Epithelial cell of prostate (primary cell): ENCODE data around the gene B4GALT6.

ENCODE experiments used
- DNase-seq: peaks from one replicate; pipeline ENCODE4 v3.0.0-alpha.2; 2011; ENCODE audit warnings: low read depth, low spot score
- H3K27ac ChIP-seq: fragments of 450-650 bp; 2 replicates; pipeline ENCODE4 v1.5.1; 2017; ENCODE audit warnings: mild to moderate bottlenecking

The B4GALT6 gene

GRCh38 chr18:31695989-31696388 lies 11.6 kb upstream of the B4GALT6 start:
- no peak for DNase-seq
- H3K27ac ChIP-seq = no peak overlapping the region

DNA sequence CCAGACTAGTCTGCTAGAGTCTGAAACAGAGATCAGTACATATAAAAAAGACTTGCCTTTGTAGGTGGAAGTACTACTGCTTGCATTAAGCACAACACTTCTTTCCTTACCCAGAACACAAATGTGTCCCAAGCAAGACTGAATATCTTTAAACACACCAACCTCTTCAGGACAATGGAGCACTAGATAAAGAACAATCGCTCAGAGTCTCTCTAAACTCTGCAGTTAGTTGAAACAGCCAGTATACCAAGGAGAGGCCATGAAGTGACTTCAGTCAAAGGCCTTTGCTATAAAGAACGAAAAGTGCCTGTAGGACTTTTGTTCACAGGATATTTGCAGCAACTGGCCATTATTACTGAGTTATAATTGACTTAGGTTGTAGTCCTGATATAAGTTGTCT lies 9.9 kb upstream of the B4GALT6 start:
- no peak for DNase-seq
- H3K27ac ChIP-seq = no peak overlapping the region

GRCh38 chr18:31688606-31689005 lies 4.2 kb upstream of the B4GALT6 start:
- no peak for DNase-seq
- H3K27ac ChIP-seq = no peak overlapping the region

DNA sequence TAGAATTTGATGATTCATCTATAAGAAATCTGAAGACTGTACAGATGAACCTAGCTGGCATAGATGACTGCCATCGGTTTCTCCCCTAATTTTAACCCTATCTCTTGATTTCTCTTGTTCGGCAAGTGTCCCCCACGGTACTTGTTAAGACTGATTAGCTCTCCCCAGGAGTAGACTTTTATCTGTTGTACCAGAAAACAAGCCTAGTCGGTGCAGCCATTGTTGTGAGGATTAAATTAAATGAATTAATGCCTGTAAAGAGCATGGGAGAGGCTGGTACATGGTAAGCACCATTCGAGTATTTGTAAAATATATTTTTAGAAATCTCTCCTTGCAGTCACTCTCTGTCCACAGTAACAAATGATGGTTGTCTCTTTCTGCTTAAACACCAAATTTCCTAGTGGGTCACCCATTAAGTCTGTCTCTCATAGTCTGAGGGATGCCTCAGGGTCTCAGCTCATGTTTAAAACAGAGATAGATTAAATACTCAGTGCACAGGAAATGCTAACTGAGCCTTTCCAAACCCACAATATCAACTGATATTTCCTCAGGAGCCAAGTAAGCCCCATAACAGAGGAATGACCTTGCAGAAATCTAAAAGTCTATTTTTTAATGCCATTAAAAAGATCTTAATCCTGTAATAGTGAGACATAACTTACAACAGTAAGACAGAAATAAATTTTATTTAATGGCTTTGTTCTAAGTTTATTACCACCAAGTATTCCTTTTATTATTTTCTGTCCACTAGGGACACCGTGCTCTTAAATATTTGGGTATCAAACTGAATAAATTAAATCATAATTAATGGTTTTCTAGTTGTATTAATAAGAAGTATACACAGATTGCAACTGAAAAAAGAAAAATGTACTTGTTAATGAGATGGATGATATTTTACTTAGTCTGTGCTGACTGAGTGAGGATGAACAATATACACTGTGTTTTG lies 2.9 kb upstream of the B4GALT6 start:
- H3K27ac ChIP-seq = no peak overlapping the region
- no peak for DNase-seq

DNA sequence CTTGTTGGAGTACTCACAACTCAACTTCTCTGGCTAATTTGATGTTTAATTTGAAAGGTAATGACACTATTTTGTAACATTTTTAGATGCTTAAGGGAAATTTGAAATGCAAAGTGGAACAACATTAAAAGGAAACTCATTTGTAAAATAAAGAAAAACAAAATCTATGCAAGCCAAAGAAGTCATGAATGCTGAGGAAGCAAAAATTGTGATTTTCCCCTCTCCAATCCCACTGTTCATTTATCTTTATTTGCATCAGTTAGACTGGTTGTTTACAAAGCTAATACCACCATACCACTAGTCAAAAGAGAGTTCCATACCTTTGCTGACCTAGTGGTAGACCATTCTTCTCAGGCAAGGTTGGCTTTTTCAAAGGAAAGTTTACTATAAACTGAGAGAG lies 2.2 kb upstream of the B4GALT6 start:
- no peak for DNase-seq

DNA sequence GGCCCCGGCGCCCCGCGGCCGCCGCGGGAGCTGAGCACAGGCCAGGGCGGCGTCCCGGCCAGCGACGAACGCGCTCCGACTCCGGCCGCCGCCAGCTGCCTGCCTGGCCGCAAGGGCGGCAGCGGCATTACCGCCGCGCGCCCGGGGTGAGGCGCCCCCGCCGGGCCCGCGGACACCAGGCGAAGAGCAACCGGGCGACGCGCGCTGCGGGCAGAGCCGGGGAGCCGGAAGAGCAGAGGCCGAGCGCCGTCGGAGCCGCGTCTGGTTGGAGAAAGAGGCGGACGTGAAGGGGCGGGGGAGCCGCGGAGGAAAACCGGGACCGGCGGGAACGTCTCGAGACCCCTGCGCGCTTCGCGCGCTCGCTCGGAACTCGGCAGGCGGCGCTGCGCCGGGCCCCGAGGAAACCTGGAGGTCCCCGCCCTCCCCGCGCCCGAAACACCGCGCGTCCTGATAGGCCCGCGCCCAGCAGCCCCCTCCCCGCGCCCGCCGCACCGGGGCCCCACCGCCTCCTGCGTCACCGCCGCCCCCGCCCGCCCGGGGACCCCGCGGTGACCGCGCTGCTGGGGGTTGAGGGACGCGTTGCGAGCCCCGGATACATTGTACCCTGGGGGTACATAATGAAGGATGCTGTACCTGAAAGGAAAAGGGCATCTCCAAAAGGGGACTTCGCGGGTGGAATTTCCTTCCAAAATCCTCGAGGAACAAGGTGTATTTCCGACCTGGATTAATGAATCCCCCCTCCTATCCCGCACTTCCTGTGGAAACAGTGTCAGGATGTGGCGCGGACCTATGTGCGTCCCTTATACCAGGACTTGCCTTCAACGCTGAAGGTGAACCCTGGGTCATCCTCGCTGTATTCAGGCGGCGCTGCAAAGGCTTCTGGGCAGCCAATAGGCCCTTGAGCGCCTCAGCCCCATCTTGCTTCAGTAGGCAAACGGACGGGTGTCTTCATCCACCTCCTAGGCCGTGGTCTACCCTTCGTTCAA lies 1.0 kb upstream of the B4GALT6 start:
- DNase-seq = no peak
- H3K27ac ChIP-seq = peak overlapping the region; percentile 62

More for the DNA sequence above, 2.2 kb upstream of the B4GALT6 start:
- H3K27ac ChIP-seq = no peak overlapping the region

DNA sequence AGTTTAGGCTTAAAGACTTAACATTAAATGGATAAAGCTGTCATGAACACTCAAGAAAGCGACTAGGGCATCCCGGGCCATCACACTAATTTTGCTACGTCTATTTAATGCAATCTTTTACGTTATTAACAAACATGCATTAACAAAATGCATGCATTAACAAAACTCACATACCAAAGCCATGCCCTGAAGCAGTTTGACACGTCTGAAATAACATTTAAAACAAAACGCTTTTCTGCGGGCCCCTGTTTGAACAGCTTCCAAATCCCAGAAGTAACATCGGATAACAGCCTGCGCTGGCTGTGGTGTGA lies 458 bp downstream of the B4GALT6 start:
- no peak for DNase-seq
- H3K27ac ChIP-seq = peak overlapping the region; percentile 62

DNA sequence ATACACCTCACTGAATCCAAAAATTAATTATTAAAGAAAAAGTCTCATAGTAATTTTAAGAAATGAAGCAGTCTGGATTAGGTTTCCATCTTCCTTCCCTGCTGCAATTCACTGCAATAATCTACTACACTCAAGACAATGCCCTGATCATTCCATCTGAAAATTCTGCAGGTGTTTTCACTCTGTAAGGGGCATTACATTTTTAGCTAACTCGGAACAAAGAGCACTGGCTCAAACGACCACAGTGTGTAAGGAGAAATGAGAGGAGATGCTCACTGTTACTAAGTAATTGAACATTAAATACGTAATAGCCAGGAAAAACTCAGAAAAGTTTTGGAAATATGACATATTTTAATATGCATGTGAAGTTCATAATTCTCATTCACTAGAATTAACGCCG lies 1.3 kb downstream of the B4GALT6 start:
- H3K27ac ChIP-seq = no peak overlapping the region
- no peak for DNase-seq

DNA sequence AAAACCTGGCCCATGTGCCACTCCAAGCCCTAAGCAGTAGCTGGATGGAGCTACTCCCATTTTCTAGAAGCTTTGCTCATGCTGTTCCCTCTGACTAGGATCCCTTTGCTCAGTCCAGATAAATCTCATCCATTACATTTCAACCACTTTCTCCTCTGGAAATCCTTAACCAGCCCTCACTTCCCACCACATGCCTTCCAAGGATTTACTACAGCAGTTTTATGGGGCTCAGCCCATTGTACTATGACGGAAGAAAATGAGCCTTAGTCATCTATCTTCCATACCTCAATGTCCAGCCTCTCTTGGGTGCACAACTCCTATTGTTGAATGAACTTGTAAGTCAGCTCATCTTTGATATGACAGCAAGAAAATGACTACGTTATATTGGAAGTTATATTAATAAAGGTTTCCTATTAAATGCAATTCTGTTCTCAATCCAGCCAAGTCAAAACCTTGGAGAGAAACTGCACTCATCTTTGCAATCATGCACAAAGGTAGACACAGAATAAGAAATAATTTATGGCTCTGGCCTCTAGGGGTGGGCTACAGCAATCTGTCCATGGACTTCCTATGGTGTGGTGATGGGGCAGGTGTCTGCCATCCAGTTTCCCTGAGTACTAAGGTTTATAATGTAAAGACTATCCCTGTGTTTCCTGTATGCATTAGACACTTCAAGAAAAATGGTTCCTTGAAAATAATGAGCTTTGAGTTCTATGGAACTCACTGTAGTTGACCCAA lies 3.4 kb downstream of the B4GALT6 start:
- no peak for DNase-seq
- H3K27ac ChIP-seq = peak overlapping the region; percentile 92

GRCh38 chr18:31680433-31680811 lies 4.0 kb downstream of the B4GALT6 start:
- H3K27ac ChIP-seq = peak overlapping the region; percentile 92
- no peak for DNase-seq

GRCh38 chr18:31679791-31680432 lies 4.5 kb downstream of the B4GALT6 start:
- peak overlapping the region; percentile 92 for H3K27ac ChIP-seq
- no peak for DNase-seq

DNA sequence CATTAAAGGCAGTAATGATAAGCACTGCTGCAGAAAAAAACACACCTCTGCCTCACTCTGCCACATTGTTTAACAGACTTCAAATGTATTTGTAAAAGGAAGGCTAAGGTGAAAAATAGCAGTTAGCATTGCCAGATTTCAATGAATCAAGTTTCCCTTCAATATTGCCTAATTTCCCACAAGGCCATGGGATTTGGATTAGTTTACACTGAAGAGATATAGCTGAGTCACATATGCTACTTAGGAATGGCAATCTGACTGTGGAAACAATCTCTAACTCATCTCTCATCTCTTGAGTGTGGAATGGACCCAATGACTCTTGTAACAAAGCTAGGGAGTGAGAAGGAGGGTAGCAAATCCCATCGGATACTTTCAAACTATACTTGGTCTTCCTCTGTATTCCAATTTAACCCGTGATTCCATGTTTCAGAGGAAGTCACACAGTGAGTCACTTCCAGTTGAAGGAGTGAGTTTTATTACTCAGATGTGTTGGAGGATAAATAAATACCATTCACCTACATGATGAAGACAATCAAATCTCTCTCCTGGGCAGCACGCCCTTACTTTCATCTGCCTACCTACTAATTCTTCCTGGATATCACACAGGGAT lies 5.1 kb downstream of the B4GALT6 start:
- DNase-seq = peak; percentile 55
- H3K27ac ChIP-seq = peak overlapping the region; percentile 92

- peak overlapping the region; percentile 92 for H3K27ac ChIP-seq
- DNase-seq = no peak
Measured at GRCh38 chr18:31678425-31678824, 6.0 kb downstream of the B4GALT6 start.

- H3K27ac ChIP-seq = no peak overlapping the region
- no peak for DNase-seq
Measured at GRCh38 chr18:31677592-31677991, 6.8 kb downstream of the B4GALT6 start.

GRCh38 chr18:31675404-31675803 lies 9.0 kb downstream of the B4GALT6 start:
- no peak overlapping the region for H3K27ac ChIP-seq
- no peak for DNase-seq

DNA sequence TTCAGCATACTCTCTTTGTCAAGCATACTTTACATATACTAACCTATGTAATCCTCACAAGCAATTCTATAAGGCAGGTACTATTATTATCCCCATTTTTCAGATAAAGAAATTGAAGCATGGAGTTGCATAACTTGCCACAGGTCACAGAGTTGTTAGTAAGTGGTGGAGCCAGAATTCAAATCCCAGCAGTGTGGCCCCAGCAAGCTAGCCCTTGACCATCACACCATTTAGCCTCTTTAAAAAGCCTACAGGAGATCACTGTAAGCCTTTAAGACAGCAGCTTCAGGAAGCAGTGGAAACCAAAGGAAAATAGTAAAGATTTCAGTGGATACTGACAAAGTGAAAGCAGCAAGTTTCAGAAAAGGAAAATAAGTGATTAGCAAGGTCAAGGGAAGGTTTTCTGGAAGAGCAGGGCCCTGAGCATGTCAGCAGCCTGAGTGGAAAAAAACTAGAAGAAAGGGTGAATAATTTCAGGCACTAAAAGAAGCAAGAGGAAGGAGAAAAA lies 11.7 kb downstream of the B4GALT6 start:
- no peak overlapping the region for H3K27ac ChIP-seq
- DNase-seq = no peak

DNA sequence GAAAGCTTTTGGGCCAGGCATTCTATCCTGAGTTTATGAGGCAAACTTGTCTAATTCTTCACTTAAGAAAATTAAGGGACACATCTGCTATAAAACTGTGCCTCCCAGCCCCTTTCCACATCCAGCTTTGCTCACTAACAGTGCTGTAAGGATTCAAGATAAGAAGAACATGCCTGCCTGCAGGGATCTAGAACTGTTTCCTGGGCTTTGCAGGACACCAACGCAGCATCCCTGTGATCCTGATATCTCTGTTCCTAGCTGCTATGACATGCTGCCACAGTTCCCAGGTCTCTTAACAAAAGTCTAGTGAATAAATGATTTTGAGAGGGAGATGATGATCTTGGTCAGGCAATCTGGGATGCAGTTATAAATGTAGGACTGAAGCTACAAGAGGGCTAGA lies 12.4 kb downstream of the B4GALT6 start:
- no peak overlapping the region for H3K27ac ChIP-seq
- no peak for DNase-seq

DNA sequence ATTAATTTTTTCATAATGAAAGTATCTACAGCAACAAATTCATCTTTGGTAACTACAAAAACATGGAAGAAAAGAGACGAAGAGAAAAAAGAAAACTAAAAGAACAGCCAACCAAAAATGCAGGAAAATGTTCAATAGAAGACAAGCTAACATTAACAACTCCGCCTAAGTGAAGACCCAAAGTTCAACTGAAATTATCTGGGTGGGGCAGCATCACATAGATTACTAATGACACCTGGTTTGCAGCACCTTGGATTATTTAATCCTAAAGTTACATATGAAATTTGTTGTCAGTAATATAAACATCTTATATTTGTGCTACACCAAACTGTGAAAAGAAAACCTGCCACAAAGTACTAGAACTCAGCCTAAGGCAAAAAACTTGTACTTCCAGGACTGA lies 14.8 kb downstream of the B4GALT6 start:
- no peak for DNase-seq
- no peak overlapping the region for H3K27ac ChIP-seq

GRCh38 chr18:31667185-31667584 lies 17.2 kb downstream of the B4GALT6 start:
- no peak overlapping the region for H3K27ac ChIP-seq
- DNase-seq = no peak
